ENCODE results near the gene CCDC110.

CCDC110 gene

GRCh38 chr4:185411849-185412248, 59.7 kb downstream of the CCDC110 start:
- Histone ChIP-seq H3K4me3 (ENCODE audit: low read depth in 1 of 2, low read length in 2 of 2) (no peak overlapping the region), H3K36me3 (ENCODE audit: control insufficient read depth in 1 of 2, insufficient read depth in 2 of 2, low read length in 2 of 2) (peaks cover 35 to 49% of the 10 kb centered on the region in 2 donors), H3K27ac (ENCODE audit: low read length) (no peak overlapping the region), H3K9me3 (ENCODE audit: control insufficient read depth in 1 of 2, low read length in 2 of 2) (no peaks in the 10 kb centered on the region), H3K27me3 (ENCODE audit: low read depth, low read length) (no peaks in the 10 kb centered on the region), H3K4me1 (ENCODE audit: control insufficient read depth in 1 of 2, insufficient read depth in 2 of 2, low read length in 2 of 2) (no peaks in the 10 kb centered on the region)

GRCh38 chr4:185408432-185408831, 63.1 kb downstream of the CCDC110 start:
- Histone ChIP-seq H3K4me3 (ENCODE audit: low read depth in 1 of 2, low read length in 2 of 2) (no peak overlapping the region), H3K4me1 (ENCODE audit: control insufficient read depth in 1 of 2, insufficient read depth in 2 of 2, low read length in 2 of 2) (no peaks in the 10 kb centered on the region), H3K27me3 (ENCODE audit: low read depth, low read length) (no peaks in the 10 kb centered on the region), H3K27ac (ENCODE audit: low read length) (no peak overlapping the region), H3K9me3 (ENCODE audit: control insufficient read depth in 1 of 2, low read length in 2 of 2) (no peaks in the 10 kb centered on the region), H3K36me3 (ENCODE audit: control insufficient read depth in 1 of 2, insufficient read depth in 2 of 2, low read length in 2 of 2) (peaks cover 19 to 45% of the 10 kb centered on the region in 2 donors)

DNA sequence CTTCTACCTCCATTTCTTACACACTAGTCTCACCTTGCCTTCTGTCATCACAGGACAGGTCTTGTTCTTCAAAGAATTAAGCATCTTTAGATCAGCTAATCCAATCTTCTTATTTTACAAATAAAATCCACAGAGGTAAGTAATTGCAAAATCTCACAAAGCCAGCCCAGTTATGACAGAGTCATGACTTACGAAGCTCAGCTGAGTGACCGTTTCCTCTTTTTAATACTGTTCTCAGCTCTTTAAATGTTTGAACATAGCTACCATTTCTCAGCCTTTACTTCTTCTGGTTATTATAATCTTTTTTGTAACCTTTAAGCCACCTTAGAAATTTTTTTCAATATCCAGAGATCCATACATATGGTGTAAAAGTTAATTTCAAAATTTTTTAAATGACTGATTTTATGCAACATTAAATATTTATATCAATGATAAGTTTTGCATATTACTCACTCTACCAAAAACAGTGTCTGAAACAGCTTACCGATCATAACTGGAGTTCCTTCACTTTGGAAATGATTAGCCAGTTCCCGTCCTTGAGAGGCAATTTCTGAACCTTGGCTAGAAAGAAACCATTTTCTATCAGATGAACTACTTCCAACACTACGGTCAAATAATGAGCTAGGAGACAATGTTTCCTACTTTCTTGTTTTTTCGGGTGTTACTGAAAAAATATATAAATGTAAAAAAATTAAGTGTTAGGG, 66.1 kb downstream of the CCDC110 start:
- no peaks in the 10 kb centered on the region for H3K9me3 ChIP-seq (ENCODE audit: control insufficient read depth in 1 of 2, low read length in 2 of 2)
- H3K4me3 ChIP-seq (ENCODE audit: low read depth in 1 of 2, low read length in 2 of 2): no peak overlapping the region
- H3K36me3 ChIP-seq (ENCODE audit: control insufficient read depth in 1 of 2, insufficient read depth in 2 of 2, low read length in 2 of 2): peaks cover 24 to 61% of the 10 kb centered on the region in 2 donors
- no peaks in the 10 kb centered on the region for H3K4me1 ChIP-seq (ENCODE audit: control insufficient read depth in 1 of 2, insufficient read depth in 2 of 2, low read length in 2 of 2)
- H3K27ac ChIP-seq (ENCODE audit: low read length): no peak overlapping the region
- H3K27me3 ChIP-seq (ENCODE audit: low read depth, low read length): no peaks in the 10 kb centered on the region

GRCh38 chr4:185404031-185404430, 67.5 kb downstream of the CCDC110 start:
- no peak overlapping the region for H3K4me3 ChIP-seq (ENCODE audit: low read depth in 1 of 2, low read length in 2 of 2)
- H3K9me3 ChIP-seq (ENCODE audit: control insufficient read depth in 1 of 2, low read length in 2 of 2): no peaks in the 10 kb centered on the region
- peaks cover 0 to 4% of the 10 kb centered on the region in 2 donors for H3K4me1 ChIP-seq (ENCODE audit: control insufficient read depth in 1 of 2, insufficient read depth in 2 of 2, low read length in 2 of 2)
- no peak overlapping the region for H3K27ac ChIP-seq (ENCODE audit: low read length)
- peaks cover 31 to 67% of the 10 kb centered on the region in 2 donors for H3K36me3 ChIP-seq (ENCODE audit: control insufficient read depth in 1 of 2, insufficient read depth in 2 of 2, low read length in 2 of 2)
- H3K27me3 ChIP-seq (ENCODE audit: low read depth, low read length): no peaks in the 10 kb centered on the region

- Histone ChIP-seq H3K36me3 (ENCODE audit: control insufficient read depth in 1 of 2, insufficient read depth in 2 of 2, low read length in 2 of 2) (peaks cover 20 to 43% of the 10 kb centered on the region in 2 donors), H3K27me3 (ENCODE audit: low read depth, low read length) (no peaks in the 10 kb centered on the region), H3K4me1 (ENCODE audit: control insufficient read depth in 1 of 2, insufficient read depth in 2 of 2, low read length in 2 of 2) (peaks cover 0 to 18% of the 10 kb centered on the region in 2 donors)
Measured at GRCh38 chr4:185399466-185399865, 72.1 kb downstream of the CCDC110 start.

DNA sequence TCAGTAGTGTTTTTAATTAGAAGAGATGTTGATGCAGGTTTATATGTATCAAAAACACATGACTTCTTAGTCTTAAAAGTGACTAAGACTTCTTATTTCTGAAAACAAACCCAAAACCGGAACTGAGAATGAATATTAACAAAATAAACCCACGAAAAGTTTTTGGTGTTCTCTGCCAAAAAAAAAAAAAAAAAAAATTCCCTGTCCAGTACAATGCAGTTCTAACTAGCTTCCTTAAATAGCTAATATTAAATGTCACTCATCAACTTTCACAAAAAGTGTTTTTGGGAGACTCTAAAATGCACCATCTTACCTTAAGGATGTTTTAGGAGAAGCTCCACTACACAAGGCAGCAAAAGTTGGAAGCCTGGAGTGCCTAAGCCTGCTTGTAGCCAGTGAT, 72.9 kb downstream of the CCDC110 start:
- Histone ChIP-seq H3K27me3 (ENCODE audit: low read depth, low read length) (no peaks in the 10 kb centered on the region), H3K4me3 (ENCODE audit: low read depth in 1 of 2, low read length in 2 of 2) (no peak overlapping the region), H3K9me3 (ENCODE audit: control insufficient read depth in 1 of 2, low read length in 2 of 2) (no peaks in the 10 kb centered on the region), H3K36me3 (ENCODE audit: control insufficient read depth in 1 of 2, insufficient read depth in 2 of 2, low read length in 2 of 2) (peaks cover 20 to 43% of the 10 kb centered on the region in 2 donors), H3K4me1 (ENCODE audit: control insufficient read depth in 1 of 2, insufficient read depth in 2 of 2, low read length in 2 of 2) (peaks cover 0 to 18% of the 10 kb centered on the region in 2 donors), H3K27ac (ENCODE audit: low read length) (peak overlapping the region; percentile 10)

More at GRCh38 chr4:185399466-185399865, 72.1 kb downstream of the CCDC110 start:
- Histone ChIP-seq H3K4me3 (ENCODE audit: low read depth in 1 of 2, low read length in 2 of 2) (no peak overlapping the region), H3K9me3 (ENCODE audit: control insufficient read depth in 1 of 2, low read length in 2 of 2) (no peaks in the 10 kb centered on the region), H3K27ac (ENCODE audit: low read length) (peak overlapping the region; percentile 11)

DNA sequence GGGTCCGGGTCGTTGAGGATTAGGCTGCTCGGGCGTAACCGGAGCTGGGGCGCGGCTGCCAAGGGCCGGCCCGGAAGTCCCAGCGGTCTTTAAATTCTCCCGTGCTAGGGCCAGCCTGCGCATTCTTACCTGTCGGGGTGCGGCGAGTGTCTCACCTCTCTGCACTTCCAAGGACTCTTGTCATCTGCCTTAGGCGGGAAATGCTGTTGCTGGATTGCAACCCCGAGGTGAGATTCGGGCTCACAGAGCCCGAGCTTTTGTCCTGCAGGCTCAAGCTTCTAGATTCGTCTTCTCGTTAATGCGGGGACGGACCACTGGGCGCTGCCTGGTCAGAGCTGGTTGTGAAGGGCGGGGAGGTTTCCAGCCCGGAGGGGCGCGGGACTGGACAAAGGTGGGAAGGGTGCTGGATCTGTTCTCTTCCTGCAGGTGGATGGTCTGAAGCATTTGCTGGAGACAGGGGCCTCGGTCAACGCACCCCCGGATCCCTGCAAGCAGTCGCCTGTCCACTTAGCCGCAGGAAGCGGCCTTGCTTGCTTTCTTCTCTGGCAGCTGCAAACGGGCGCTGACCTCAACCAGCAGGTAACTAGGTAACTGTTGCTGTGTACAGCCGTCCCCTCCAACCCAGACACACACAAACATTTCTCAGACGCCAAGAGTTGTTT, 74.7 kb downstream of the CCDC110 start, which contains the start of gene ANKRD37:
Gene ANKRD37 (plus strand): TSS at position 118 of the 662 bp plus-strand sequence. CDS start 83 bp downstream, at position 201.
- Histone ChIP-seq H3K36me3 (ENCODE audit: control insufficient read depth in 1 of 2, insufficient read depth in 2 of 2, low read length in 2 of 2) (peaks cover 16 to 30% of the 10 kb centered on the region in 2 donors), H3K9me3 (ENCODE audit: control insufficient read depth in 1 of 2, low read length in 2 of 2) (no peaks in the 10 kb centered on the region), H3K4me3 (ENCODE audit: low read depth in 1 of 2, low read length in 2 of 2) (peak within 1 kb of the TSS; percentile 84), H3K27me3 (ENCODE audit: low read depth, low read length) (no peaks in the 10 kb centered on the region), H3K4me1 (ENCODE audit: control insufficient read depth in 1 of 2, insufficient read depth in 2 of 2, low read length in 2 of 2) (peaks cover 0 to 18% of the 10 kb centered on the region in 2 donors), H3K27ac (ENCODE audit: low read length) (peak within 1 kb of the TSS; percentile 96)

GRCh38 chr4:185395956-185396723, 75.4 kb downstream of the CCDC110 start:
- Histone ChIP-seq H3K9me3 (ENCODE audit: control insufficient read depth in 1 of 2, low read length in 2 of 2) (no peaks in the 10 kb centered on the region), H3K27me3 (ENCODE audit: low read depth, low read length) (no peaks in the 10 kb centered on the region), H3K27ac (ENCODE audit: low read length) (peak overlapping the region; percentile 96), H3K36me3 (ENCODE audit: control insufficient read depth in 1 of 2, insufficient read depth in 2 of 2, low read length in 2 of 2) (peaks cover 10 to 23% of the 10 kb centered on the region in 2 donors), H3K4me3 (ENCODE audit: low read depth in 1 of 2, low read length in 2 of 2) (peak overlapping the region; percentile 84), H3K4me1 (ENCODE audit: control insufficient read depth in 1 of 2, insufficient read depth in 2 of 2, low read length in 2 of 2) (peaks cover 0 to 18% of the 10 kb centered on the region in 2 donors)

DNA sequence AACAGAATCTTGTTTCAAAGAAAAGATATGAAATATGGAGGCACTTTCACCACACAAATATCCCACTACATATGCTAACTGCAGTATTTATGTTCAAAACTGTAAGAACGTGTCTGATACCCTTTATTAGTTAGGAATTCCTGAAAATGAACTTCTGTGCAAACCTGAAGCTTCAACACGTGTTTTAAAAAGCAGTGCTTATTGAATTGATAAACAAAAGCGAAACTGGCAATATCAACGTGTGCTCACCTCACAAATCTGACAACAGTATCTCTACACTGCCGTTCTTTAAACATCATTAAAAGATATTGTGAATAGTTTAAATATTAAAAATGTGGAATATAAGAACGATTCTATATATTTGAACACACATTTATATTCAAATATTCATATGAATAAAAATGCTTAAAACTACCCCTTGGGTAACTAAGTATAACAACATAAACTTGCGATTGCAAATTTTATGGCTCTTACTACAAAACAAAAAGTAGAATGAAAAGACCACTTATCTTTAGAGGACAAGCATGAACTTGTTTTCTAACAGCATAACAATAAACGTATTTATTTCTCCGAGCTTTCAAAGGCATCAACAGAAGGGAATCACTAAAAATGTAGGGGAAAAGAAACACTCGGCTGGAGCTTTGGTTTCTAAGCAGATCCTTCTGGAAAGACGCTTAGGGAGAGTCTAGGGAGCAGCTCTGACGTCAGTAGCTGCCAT, 76.1 kb downstream of the CCDC110 start, which contains the start of gene LRP2BP:
Gene LRP2BP (minus strand): TSS at position 687 of the 718 bp plus-strand sequence. CDS start 17,738 bp downstream, outside the sequence.
- Histone ChIP-seq H3K36me3 (ENCODE audit: control insufficient read depth in 1 of 2, insufficient read depth in 2 of 2, low read length in 2 of 2) (peaks cover 10 to 16% of the 10 kb centered on the region in 2 donors), H3K27me3 (ENCODE audit: low read depth, low read length) (no peaks in the 10 kb centered on the region), H3K27ac (ENCODE audit: low read length) (peak within 1 kb of the TSS; percentile 96), H3K4me1 (ENCODE audit: control insufficient read depth in 1 of 2, insufficient read depth in 2 of 2, low read length in 2 of 2) (peaks cover 0 to 18% of the 10 kb centered on the region in 2 donors), H3K4me3 (ENCODE audit: low read depth in 1 of 2, low read length in 2 of 2) (peak within 1 kb of the TSS; percentile 84), H3K9me3 (ENCODE audit: control insufficient read depth in 1 of 2, low read length in 2 of 2) (no peaks in the 10 kb centered on the region)
